GM20000 (cell line): ENCODE measurements around the gene TMEM248.
A peak's percentile ranks its signal among the peaks of the same experiment; 100 is the strongest.
"Not testable (repeated sequence)": the region's sequence is repeated elsewhere in the genome, so short reads cannot be mapped to it uniquely, and the experiment has no call there.

Experiments
- DNase-seq: peaks from one replicate; pipeline ENCODE4 v3.0.0; 2012; ENCODE audit warnings: low spot score
- TF ChIP-seq, protein P1 (sequence below): IDR thresholded peaks from 2 replicates; pipeline ENCODE4 v1.5.1; 2012; ENCODE audit warnings: mild to moderate bottlenecking, control low read depth; ENCODE audit errors: extremely low read depth, missing control alignments

Gene TMEM248

DNA sequence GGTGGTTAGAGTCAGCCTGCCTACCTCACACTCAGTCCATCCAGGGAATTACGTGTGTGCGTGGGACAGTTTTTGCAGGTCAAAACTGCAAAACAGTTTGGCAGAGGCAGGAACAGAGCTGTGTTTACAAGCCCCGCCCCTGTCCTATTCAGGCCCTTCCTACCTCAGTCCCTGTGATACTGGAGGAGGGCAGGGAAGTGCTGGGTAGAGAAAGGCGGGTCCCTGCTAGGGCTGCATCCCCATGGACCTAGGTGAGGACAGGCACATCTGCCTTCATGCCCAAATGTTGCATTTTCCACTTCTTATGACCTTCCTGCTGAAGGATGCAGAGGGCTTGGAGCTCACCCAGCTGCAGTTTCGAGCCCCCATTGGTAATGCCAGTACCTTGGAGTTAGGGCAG is 49.3 kb downstream of the TMEM248 start:
- no peak for DNase-seq
- TF ChIP-seq, protein P1, sequence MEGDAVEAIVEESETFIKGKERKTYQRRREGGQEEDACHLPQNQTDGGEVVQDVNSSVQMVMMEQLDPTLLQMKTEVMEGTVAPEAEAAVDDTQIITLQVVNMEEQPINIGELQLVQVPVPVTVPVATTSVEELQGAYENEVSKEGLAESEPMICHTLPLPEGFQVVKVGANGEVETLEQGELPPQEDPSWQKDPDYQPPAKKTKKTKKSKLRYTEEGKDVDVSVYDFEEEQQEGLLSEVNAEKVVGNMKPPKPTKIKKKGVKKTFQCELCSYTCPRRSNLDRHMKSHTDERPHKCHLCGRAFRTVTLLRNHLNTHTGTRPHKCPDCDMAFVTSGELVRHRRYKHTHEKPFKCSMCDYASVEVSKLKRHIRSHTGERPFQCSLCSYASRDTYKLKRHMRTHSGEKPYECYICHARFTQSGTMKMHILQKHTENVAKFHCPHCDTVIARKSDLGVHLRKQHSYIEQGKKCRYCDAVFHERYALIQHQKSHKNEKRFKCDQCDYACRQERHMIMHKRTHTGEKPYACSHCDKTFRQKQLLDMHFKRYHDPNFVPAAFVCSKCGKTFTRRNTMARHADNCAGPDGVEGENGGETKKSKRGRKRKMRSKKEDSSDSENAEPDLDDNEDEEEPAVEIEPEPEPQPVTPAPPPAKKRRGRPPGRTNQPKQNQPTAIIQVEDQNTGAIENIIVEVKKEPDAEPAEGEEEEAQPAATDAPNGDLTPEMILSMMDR = no peak

DNA sequence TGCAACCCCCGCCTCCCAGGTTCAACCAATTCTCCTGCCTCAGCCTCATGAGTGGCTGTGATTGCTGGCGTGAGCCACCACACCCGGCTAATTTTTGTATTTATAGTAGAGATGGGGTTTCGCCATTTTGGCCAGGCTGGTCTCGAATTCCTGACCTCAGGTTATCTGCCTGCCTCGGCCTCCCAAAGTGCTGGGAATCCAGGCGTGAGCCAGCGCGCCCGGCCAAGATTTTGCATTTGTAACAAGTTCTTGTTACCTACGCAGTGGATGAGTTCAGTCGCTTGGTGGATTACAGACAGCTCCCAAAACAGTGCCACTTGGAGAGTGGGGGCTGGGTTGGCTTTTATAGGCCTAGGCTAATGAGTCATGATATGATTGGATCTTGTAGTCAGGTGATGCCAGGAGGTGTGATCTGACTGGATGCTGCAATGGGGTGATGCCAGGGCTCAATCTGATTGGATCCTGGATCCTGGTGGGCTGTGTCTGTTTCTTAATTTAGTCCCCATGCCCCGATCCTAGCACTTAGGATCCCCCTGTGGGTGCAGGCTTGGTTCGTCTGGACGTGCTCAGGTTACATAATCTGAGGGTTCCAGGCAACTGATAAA is 54.1 kb downstream of the TMEM248 start:
- no peak for DNase-seq
- TF ChIP-seq, protein P1 = no peak

DNA sequence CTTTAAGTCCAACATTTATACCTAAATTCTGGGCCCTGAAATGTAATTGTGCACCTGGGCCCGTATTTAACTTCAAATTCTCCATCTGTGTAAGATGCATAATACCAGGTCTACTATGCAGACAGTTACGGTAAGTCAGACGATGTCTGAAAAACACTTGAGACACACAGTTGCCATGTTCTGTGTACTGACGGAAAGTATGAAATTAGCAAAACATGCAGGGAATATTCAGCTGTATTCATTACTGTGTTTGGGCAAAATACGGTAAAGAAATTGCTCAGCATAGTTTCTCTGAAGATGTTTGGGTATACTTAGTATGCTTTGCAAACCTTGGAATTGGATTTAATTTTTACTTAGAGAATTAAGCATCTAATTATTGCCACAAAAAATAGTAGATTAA is 57.3 kb downstream of the TMEM248 start:
- DNase-seq = not testable (repeated sequence)

DNA sequence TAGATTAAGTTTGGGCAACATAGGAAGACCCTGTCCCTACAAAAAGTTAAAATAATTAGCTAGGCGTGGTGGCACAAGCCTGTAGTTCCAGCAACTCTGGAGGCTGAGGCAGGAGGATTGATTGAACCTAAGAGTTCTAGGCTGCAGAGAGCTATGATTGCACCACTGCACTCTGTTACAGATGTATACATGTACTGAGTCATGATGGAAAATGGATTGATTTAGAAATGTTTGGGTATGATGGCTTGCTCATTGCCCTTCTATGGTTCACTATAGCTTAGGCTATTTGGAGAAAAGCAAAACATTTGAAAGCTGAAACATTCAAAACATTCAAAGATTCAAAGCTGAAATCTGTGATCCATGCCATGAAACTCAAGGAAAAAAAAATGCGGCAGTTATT is 58.0 kb downstream of the TMEM248 start:
- not testable (repeated sequence) for DNase-seq

DNA sequence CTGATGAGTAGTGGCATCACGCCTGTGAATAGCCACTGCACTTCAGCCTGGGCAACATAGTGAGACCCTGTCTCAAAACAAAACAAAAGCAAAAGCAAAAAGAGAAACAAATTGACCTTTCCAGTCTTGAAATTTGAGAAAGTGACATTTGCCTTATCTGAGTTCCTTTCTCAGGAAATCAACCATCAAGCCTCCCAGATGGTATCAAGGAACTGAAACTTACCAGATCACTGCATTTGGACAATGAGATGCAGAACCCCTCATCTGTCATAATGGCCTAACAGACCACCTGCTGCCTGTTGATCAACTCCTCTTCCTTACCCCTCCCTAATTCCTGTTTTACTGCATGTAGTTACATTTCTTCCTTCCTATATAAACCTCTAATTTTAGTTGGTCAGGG is 59.3 kb downstream of the TMEM248 start:
- not testable (repeated sequence) for DNase-seq

DNA sequence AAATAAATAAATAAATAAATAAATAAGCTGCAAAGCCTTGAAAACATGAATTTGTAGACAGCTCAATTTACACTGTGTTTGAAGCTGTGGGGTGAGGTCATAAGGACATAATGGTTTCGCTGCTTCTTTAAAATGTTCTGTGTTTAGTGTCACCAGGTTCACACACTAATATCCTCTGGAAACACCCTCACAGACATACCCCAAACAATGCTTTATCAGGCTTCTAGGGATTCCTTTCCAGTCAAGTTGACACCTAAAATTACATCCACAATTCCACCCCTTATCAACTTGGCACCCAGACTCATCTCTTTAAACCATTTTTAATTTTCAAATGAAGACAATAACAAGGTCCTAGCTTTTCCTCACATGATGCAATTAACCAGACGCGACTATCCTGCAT is 68.5 kb downstream of the TMEM248 start:
- not testable (repeated sequence) for DNase-seq

DNA sequence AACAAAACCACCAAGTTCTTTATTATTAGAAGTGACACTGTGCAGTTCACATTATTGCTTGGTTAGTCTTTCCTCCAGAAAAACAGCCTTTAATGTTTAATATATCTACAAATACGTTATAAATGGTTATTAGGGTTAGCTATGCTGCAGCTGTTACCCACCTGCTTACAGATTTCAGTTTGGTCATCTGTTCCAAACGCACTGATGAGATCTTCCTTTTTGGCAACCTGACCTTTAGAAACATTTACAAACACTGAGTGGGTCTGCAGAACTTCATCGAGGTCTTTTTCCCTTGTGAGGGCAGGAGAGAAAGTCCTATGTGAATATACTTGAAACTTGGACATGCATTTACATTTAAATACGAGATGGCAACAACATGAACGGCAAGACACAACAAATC is 73.0 kb downstream of the TMEM248 start:
- not testable (repeated sequence) for DNase-seq

DNA sequence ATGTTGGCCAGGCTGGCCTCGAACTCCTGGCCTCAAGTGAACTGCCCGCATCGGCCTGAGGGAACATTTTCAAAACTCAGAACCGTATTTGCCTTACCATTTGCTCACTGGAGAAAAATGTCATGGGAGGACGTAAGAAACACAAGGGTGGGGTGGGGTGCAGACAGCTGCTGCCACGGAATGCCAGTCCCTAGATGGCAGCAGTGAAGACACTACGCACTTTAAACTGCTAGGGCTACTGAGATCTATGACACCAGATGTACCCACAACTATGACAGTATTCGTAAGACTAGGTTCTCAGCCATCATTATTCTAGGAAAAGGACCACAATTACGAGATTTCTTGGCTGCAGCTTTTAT is 73.6 kb downstream of the TMEM248 start:
- DNase-seq = not testable (repeated sequence)
- TF ChIP-seq, protein P1 = peak; percentile 22

DNA sequence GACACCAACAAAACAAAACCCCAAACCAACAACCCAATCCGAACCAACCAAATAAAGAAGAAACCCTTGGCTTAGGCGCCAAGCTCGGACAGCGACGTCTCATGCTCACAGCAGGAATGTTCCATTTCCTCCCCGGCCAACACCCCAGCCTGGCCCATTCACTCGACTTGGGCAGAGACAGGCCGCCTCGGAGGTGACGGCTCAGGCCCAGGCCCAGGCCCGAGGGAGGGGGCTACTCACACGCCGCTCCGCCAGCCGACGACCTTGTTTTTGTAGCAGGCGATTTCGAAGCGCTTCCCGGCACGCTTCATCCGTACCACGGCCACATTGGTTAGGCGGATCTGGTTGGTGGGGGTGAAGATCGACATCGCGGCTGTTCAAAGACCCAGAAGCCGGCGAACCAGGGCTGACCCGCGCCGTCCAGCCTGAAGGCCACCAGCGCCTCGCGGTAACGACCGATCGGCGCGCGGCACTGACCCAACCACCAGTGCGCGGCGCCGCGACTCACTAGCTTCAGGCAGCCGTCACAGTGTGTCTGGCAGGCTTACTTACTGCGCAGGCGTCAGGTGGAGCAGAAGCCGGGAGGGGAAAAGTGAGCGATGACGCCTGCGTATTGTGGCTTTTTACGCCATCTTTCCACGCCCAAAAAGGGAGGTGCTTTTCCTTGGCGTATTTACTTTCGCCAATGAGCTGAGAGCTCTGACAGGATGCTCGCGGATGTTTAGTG is 74.2 kb downstream of the TMEM248 start, which contains the start of gene SBDS:
Gene SBDS (minus strand): TSS at position 537 of the 727 bp plus-strand sequence. CDS start 169 bp downstream, at position 368.
- peak; percentile 75 for DNase-seq

DNA sequence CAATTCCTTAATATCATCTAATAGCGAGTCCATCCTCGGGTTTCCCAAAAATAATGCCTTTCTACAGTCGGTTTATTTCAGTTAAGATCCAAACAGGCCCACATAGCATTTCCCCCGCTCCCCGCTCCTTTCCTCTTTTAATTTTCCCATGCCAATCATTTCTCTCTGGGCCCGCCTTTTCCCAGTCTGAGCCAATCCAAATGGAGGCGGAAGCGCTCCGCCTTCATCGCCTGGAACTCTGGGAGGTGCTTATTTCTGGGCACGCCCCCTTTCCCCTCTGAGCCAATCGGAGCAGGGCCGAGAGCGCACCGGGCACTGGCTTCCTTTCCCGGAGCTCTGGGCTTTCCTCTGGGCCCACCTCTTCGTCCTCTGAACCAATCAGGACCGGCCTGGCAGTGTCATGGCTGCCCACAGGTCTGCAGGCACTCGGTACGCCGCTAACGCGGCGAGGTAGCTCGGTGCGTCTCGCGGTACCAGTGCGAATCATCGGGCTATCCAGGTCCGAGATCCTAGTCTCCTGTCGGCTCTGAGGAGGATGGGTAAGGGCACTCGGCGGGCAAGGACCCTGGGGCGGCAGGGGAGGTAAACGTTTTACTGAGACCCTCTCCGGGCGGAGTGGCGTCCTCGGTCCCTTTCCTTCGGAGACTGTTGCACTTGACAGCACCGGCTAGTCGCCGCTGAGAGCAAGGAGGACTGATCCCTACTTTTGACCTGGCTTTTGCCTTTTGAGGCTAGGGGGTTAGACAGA is 75.6 kb downstream of the TMEM248 start, which contains the start of gene TYW1:
Gene TYW1 (plus strand): TSS at position 390 of the 748 bp plus-strand sequence. CDS start 146 bp downstream, at position 536.
- DNase-seq = peak; percentile 72

DNA sequence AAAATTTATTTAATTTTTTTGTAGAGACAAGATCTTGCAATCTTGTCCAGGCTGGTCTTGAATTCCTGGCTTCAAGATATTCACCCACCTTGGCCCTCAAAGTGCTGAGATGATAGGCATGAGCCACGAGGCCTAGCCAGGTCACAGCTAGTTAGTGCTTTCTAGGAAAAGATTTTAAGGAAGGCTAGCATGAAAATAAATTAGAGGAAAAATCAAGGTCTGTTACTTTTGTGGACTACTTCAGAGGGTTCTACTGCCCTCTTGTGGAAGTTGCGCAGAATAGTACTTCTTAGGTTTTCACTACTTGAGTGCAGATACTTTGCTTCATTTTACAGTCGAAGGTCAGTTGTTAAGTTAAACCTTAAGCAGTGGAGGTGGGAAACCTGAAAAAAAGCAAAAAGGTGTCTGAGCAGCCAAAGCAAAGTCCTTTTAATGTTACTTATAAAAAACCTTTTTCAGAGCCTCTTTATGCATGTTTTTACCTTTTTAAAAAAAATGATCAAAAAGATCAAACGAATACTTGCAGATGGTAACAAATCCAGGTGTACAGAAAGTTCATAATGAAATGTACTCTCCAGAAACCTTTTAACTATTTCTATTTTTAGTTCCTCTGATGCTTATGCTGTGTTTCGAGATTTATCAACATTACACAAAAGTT is 79.7 kb downstream of the TMEM248 start:
- not testable (repeated sequence) for DNase-seq

DNA sequence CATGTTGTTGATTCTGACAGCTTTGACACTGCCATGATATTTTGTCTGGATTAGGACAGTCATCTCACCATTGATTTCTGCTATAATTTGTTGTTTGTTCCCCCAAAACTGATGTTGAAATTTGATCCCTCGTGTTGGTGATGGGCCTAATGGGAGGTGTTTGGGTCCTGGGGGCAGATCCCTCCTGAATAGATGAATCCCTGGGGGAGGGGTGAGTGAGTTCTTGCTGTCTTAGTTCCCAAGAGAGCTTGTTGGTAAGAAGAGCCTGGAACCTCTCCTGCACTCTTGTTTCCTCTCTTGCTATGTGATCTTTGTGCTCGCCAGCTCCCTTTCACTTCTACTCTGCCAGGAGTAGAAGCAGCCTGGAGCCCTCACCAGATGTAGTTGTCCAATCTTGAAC is 83.1 kb downstream of the TMEM248 start:
- DNase-seq = not testable (repeated sequence)
